Left lung (tissue), 10 donors: ENCODE measurements around the gene TTC34. TPM values are rescaled to one million over a fixed set of nuclear protein-coding genes. Genes with fewer than 3 reads are reported as not detected.

Source experiments
- ATAC-seq: fragments of 200-7000 bp; cut with Tn5 transposase; one replicate; pipeline ENCODE4 v1.9.1; 2020; ENCODE audit warnings: moderate library complexity
- DNase-seq, 4 donors: peaks; one replicate each; pipeline ENCODE4 v3.0.0-alpha.2; 2013 to 2020
- H3K27ac ChIP-seq, 2 donors: fragments of 200-600 bp; sonication (generic) in 1 of 2; one replicate each; pipeline versions ENCODE4 v1.5.0 to v1.8.0; 2020 to 2021
- H3K27me3 ChIP-seq, 2 donors: fragments of 200-600 bp; sonication (generic) in 1 of 2; one replicate each; pipeline versions ENCODE4 v1.5.0 to v1.8.0; 2020 to 2021
- H3K36me3 ChIP-seq, 2 donors: fragments of 200-600 bp; sonication (generic) in 1 of 2; one replicate each; pipeline versions ENCODE4 v1.5.0 to v1.8.0; 2020 to 2021
- H3K4me1 ChIP-seq, 2 donors: fragments of 200-600 bp; one replicate each; pipeline ENCODE4 v1.8.0; 2021
- H3K4me3 ChIP-seq, 2 donors: fragments of 200-600 bp; sonication (generic) in 1 of 2; one replicate each; pipeline versions ENCODE4 v1.5.0 to v1.8.0; 2020 to 2021; ENCODE audit warnings: mild to moderate bottlenecking in 1 of 2
- H3K9me3 ChIP-seq, 2 donors: fragments of 200-600 bp; sonication (generic) in 1 of 2; one replicate each; pipeline versions ENCODE4 v1.5.0 to v1.8.0; 2020 to 2021
- CTCF ChIP-seq, 2 donors: fragments of 200-600 bp; sonication (generic) in 1 of 2; IDR thresholded peaks; one replicate each; pipeline versions ENCODE4 v1.5.0 to v1.8.0; 2021; ENCODE audit warnings: antibody characterized with exemption in 2 of 2
- intact Hi-C, 2 donors: fragments of 100-400 bp; cut with DNase I; formaldehyde crosslinking; loops; one replicate each; pipeline versions ENCODE4 v1.11.2 to v1.14.2; 2022
- polyA plus RNA-seq, 6 donors: library from polyadenylated mRNA; unstranded; fragments of 120-200 nt; gene quantifications; one replicate each; pipeline ENCODE4 v1.2.1, GENCODE V29; 2013; ENCODE audit not compliant: insufficient read length in 6 of 6
- total RNA-seq, 2 donors: library from RNA; stranded (reverse); fragmentation: NEBNext Ultra II Directional; extraction: Animal tissue kit (Norgen Biotek cat#: 25700); gene quantifications; one replicate each; pipeline ENCODE4 v1.2.1, GENCODE V29; 2021
- donor health status: DM: no; HTN: yes; CAD: no.
- donor health status: DM: no; HTN: no; CAD: no.

TTC34 gene
- total and polyA plus RNA-seq, 8 donors, result 0.44 to 1.2 (median 0.69) TPM

- no peak overlapping the region for H3K27ac ChIP-seq
- no peaks in the 10 kb centered on the region for H3K4me1 ChIP-seq
- intact Hi-C loops, result no loop called here
- H3K4me3 ChIP-seq, result no peak overlapping the region
- H3K9me3 ChIP-seq, result peaks cover 0 to 3% of the 10 kb centered on the region in 2 donors
- peaks cover 0 to 13% of the 10 kb centered on the region in 2 donors for H3K27me3 ChIP-seq
- H3K36me3 ChIP-seq, result no peaks in the 10 kb centered on the region
- DNase-seq, result peak in 1 of 4 donors; percentile 41
- no peak for ATAC-seq
- TF ChIP-seq CTCF (IDR thresholded peaks at IDR 0.05), result no peak
Measured at GRCh38 chr1:2602311-2602835, 199.1 kb downstream of the TTC34 start.

GRCh38 chr1:2601721-2602303 is 199.7 kb downstream of the TTC34 start:
- DNase-seq, result peak in 1 of 4 donors; percentile 46
- intact Hi-C loops, result no loop called here
- no peak for TF ChIP-seq CTCF (IDR thresholded peaks at IDR 0.05)

GRCh38 chr1:2598329-2598931 is 203.1 kb downstream of the TTC34 start:
- peak in 2 of 4 donors; percentile 21 to 43 for DNase-seq
- H3K27ac ChIP-seq, result no peak overlapping the region
- H3K4me3 ChIP-seq, result no peak overlapping the region
- no peak for ATAC-seq
- H3K36me3 ChIP-seq, result no peaks in the 10 kb centered on the region
- peaks cover 0 to 12% of the 10 kb centered on the region in 2 donors for H3K27me3 ChIP-seq
- peaks cover 3 to 11% of the 10 kb centered on the region in 2 donors for H3K4me1 ChIP-seq
- TF ChIP-seq CTCF (IDR thresholded peaks at IDR 0.05), result no peak
- intact Hi-C loops, result no loop called here
- peaks cover 0 to 3% of the 10 kb centered on the region in 2 donors for H3K9me3 ChIP-seq

More at GRCh38 chr1:2601721-2602303, 199.7 kb downstream of the TTC34 start:
- Histone ChIP-seq H3K27ac (no peak overlapping the region), H3K4me3 (no peak overlapping the region), H3K9me3 (peaks cover 0 to 3% of the 10 kb centered on the region in 2 donors), H3K27me3 (peaks cover 0 to 13% of the 10 kb centered on the region in 2 donors), H3K36me3 (no peaks in the 10 kb centered on the region), H3K4me1 (no peaks in the 10 kb centered on the region)
- ATAC-seq, result no peak

GRCh38 chr1:2597441-2598328 is 203.8 kb downstream of the TTC34 start:
- Histone ChIP-seq H3K9me3 (peaks cover 0 to 3% of the 10 kb centered on the region in 2 donors), H3K4me1 (peaks cover 3 to 18% of the 10 kb centered on the region in 2 donors), H3K4me3 (no peak overlapping the region), H3K36me3 (no peaks in the 10 kb centered on the region), H3K27me3 (peaks cover 0 to 5% of the 10 kb centered on the region in 2 donors), H3K27ac (no peak overlapping the region)
- no peak for ATAC-seq
- TF ChIP-seq CTCF (IDR thresholded peaks at IDR 0.05), result no peak
- peak in 2 of 4 donors; percentile 19 to 61 for DNase-seq
- intact Hi-C loops, result no loop called here
